ENCODE measurements around the gene SELENOO.

Gene SELENOO

DNA sequence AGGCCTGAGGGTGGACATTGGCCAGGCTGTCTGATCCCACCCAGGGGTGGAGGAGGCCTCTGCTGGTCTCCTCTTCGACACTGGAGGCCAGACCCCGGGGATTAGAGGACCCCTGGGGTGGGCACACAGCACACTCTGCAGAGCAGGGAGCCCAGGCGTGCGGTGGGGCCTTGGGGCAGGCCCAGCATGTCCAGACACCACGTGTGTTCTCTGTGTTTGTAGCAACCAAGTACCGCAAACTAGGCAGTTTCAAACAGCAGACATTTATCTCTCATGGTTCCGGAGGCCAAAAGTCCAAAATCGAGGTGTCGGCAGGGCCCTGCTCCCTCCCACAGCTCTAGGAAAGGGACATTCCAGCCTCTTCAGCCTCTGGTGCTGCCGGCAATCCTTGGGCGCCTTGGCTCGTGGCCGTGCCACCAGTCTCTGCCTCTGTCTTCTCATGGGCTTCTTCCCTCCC, 28.8 kb upstream of the SELENOO start:
- DNase-seq: no peak

DNA sequence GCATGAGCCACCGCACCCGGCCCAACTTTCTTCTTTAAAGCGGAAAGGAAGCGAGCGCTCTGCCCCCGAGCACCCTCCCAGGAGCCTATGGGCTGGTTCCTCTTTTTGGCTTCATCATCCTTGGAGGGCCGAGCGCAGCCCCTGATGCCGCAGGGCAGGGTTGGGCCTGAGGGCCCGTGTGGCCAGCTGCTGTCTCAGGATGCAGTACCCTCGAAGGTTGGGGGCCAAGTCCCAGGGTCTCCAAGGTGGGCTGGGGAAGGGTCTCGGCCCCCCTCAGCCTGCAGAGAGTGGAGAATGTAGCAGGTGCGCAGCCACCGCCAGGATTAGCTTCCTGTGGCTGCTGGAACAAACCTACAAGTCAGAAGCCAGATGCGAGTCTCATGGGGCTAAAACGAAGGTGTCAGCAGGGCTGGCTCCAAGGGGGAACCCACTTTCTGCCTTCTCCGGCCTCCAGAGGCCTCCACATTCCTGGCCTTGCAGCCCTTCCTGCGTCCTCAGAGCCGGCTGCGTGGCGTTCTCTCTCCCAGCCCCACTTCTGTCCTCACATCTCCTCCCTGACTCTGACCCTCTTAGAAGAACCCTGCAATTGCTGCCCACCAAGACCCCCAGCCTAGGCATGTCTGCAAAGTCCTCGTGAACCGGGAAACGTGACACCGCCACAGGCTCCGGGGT, 27.4 kb upstream of the SELENOO start:
- DNase-seq: no peak

DNA sequence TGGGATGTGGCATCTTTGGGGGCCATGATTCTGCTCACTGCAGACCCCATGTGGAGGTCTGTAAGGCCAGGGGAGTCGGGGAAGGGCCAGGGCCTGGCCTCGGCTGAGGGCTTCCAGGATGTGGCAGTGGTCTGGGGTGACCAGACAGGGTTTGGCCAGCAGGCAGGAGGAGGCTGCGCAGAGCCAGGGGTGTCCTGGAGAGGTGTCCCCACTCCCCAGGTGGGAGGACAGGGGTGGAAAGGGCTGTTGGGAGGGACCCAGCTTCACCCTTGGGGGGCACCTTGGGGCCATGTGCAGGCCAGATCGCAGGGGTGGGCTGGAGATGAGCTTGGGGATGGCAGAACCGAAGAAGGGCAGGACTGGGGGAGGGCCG, 26.8 kb upstream of the SELENOO start:
- no peak for DNase-seq

DNA sequence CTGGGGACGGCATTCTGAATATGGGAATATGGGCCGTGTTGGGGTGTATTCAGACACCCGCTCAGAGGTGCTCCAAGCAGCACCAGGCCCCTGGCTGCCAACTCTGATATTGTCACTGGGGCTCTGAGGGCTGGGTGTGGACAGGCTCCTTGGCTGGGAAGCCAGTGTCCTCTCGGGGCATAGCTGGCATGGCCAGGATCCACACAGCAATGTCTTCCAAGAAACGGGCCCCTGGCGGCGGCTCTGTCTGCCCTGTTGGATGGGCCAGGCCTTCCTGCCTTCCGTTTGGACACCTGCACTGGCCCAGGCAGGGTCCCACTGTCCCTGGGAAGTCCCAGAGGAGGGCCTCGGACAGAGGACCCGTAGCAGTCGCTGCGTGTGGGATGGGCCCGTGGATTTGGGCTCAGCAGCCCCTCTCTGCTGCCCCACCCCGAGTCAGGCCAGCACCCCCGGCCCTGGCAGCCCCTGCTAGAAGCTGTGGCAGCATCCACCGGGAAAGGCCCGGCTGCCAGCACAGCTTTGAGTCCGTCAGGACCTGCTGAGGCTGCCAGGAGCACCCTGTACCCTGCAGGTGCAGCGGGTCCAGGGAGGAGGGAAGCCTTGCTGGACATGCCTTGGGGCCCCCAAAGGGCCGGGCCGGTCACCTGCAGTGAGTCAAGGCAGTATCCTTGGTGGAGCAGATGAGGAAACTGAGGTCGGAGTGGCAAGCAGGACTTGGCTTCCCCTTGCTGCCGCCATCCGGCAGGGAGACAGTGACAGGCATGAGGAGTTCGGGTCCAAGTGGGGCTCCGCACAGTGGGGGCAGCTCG, 26.2 kb upstream of the SELENOO start:
- DNase-seq: no peak

DNA sequence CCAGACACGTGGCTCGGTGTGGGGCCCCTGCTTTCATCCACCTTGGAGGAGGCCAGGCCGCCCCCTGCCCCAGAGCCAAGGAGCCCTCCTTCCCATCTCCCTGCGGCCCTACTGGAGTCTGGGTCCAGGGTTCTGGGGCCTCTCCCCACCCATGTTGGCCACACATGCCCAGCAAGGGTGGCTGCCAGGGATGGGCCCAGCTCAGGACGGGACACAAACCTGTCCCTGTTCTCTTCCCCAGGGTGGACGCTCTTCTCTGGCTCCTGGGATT, 25.7 kb upstream of the SELENOO start:
- DNase-seq: no peak

DNA sequence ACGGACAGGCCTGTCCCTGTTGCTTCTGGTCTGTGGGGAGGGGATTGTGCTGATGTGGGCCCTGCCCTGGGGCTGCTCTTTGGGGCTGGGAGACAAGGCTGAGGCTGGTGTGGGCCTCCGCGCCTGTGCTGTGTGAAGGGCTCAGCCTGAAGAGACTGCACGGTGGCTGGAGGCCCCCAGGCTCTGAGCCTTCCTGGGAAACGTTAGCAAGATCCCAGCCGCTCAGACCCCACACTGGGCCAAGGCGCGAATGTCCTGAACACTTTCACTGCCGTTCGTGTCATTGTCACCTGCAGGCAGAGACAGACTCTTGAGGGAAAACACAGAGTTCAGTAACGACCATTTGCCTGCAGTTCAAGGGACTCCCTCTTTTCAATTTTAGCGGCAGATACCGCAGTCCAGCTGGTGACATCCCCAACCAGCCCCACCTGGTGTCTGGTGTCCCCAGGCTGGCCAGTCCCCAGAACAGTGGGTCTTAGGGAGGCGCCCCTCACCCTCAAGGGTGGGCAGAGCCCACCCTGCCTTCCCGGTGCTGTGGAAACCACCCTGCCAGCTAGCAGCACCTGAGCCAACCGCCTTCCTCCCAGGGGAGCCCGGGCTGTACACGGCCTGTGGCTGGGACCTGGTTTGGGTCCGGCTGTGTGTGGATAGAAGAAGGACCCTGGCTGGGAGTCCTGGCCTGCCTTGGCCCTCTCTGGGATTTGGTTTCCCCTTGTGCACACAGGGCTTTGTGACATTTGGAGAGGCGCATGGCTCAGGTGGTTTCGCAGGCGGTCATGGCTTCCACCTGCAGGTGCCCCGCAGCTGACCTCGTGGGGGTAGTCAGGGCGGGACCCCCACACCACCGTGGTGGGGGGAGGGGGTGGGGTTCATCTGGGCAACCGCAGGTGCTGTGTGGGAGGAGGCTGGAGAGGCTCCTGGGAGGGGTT, 24.6 kb upstream of the SELENOO start:
- DNase-seq: no peak

DNA sequence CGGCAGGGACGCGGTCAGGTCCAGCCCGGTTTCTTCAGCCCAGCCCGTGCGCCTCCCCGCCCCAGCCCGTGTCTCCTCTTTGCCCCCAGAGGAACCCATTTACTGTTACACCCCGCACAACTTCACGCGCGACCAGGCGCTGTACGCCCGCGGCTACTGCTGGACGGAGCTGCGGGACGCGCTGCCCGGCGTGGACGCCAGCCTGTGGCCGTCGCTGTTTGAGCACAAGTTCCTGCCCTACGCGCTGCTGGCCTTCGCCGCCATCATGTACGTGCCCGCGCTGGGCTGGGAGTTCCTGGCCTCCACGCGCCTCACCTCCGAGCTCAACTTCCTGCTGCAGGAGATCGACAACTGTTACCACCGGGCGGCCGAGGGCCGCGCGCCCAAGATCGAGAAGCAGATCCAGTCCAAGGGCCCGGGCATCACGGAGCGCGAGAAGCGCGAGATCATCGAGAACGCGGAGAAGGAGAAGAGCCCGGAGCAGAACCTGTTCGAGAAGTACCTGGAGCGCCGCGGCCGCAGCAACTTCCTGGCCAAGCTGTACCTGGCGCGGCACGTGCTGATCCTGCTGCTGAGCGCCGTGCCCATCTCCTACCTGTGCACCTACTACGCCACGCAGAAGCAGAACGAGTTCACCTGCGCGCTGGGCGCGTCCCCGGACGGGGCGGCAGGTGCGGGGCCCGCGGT, 23.8 kb upstream of the SELENOO start:
- no peak for DNase-seq

DNA sequence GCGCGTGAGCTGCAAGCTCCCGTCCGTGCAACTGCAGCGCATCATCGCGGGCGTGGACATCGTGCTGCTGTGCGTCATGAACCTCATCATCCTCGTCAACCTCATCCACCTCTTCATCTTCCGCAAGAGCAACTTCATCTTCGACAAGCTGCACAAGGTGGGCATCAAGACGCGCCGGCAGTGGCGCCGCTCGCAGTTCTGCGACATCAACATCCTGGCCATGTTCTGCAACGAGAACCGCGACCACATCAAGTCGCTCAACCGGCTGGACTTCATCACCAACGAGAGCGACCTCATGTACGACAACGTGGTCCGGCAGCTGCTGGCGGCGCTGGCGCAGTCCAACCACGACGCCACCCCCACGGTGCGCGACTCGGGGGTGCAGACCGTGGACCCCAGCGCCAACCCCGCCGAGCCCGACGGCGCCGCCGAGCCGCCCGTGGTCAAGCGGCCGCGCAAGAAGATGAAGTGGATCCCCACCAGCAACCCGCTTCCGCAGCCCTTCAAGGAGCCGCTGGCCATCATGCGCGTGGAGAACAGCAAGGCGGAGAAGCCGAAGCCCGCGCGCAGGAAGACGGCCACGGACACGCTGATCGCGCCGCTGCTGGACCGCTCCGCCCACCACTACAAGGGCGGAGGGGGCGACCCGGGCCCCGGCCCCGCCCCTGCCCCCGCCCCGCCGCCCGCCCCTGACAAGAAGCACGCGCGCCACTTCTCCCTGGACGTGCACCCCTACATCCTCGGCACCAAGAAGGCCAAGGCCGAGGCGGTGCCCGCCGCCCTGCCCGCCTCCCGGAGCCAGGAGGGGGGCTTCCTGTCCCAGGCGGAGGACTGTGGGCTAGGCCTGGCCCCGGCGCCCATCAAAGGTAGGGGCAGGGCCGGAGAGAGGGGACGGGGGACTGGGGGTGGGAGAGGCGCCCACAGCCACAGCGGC, 23.0 kb upstream of the SELENOO start:
- no peak for DNase-seq

DNA sequence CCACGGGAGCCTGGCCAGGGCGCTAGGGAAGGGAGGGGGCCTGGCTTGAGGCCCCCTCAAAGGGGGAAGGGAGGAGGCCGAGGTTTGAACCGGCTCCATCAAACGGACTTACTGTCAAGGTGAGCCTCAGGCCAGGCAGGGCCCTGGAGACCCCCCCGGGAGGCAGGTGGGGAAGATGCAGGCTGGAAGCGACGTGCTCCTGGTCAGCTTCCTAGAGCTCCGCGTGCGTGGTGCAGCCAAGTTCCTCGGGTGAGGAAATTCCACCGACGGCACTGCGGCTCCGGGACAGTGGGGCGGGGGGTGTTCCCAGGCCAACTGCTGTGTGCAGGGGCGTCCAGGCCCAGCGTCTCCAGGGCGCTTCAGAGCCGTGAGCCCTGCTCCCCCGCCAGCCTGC, 22.3 kb upstream of the SELENOO start:
- no peak for DNase-seq

DNA sequence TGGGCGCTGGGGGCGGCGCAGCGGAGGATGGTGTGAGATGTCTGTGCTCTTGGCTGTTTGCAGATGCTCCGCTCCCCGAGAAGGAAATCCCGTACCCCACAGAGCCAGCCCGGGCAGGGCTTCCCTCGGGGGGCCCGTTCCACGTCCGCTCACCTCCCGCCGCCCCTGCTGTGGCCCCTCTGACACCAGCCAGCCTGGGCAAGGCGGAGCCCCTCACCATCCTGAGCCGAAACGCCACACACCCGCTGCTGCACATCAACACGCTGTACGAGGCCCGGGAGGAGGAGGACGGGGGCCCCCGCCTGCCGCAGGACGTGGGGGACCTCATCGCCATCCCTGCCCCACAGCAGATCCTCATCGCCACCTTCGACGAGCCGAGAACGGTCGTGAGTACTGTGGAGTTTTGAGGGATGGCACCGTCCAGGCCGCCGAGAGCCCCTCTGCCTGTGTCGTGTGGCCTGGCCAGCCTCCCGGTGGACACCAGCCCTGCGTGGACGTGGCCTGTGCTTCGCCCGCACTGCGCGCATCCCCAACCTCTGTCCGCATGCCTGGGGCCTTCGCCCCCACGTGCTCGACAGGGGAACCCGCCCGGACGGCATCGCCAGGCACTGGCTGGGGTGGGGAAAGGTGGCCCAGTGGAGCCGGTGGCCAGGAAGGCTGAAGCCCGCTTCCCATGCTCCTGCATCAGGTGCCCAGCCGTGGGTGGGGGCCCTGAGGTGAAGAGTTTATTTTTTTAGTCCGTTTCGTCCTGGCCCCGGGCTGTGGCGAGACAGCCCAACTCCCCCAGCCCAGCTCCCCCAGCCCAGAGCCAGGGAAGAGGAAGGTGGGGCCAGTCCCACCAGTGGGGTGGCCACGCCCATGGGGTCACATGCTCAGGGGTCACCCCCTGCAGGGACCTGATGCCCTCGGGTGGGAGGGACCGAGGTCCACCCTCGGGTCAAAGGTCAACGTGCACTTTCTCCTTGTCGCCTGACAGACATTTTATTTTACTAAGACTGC, 21.6 kb upstream of the SELENOO start:
- DNase-seq: no peak

DNA sequence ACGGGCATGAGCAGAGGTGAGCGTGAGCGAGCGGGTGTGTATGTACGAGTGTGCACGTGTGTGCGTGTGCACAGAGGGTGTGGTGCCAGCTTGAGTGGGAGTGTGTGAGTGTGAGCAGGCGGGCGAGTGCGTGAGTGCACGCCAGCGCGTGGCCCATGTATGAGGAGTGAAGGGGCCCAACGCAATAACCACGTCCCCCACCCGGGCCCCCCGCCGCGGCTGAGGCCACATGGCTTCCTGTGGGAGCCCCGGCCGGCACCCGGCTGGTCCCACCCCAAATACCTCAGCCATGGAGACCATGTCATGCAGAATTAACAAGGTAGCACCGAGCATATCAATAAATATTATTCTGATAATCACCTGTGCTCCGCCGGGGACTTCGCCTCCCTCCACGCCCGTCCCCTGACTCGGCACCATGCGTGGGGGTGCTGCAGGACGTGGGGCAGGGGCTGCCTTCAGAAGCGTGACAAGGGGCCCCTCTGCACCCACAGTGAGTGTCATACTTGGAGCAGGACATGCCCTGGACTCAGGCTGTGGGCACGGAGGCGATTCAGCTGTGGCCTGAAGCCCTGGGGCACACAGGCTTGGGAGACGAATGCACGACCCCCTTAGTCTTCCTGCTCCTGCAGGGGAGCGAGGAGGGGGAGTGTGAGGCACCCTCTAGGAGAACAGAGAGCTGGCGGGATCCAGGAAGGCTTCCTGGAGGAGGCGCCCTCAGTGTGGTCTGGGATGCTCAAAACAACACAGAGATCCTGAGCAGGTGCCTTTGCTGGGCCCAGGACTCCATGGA, 20.7 kb upstream of the SELENOO start:
- DNase-seq: no peak

DNA sequence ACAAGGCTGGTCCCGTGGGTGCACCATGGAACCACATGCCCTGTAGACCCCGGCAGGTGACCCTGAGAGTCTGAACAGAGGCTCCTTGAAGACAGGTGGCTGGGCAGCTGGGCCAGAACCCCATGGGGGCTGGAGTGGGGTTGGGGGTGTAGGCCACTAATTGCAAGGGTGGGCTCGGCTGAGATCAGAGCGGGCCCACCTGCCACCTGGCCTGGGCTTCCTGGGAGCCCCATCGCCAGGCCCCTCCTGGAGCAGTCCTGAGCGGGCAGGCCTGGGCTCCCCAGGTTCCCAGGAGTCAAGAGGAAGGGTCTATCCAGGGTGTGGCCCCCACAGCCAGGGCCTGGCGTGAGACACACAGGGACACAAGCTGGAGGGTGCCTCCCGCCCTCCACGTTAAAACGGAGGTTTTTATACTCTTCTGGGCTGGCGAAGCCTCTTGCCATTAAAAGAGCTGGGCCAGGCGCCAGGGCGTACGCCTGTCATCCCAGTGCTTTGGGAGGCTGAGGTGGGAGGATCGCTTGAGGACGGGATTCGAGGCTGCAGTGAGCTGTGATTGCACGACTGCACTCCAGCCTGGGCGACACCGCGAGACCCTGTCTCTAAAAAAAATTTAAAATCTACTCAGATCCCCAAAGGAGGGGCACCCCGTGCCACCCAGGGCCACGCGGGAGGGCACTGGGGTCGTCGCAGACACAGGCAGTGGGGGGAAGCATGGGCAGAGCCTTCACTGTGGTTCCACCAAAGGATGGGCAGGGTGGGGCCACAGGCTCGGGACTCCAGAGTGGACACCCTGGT, 19.9 kb upstream of the SELENOO start:
- DNase-seq: no peak

DNA sequence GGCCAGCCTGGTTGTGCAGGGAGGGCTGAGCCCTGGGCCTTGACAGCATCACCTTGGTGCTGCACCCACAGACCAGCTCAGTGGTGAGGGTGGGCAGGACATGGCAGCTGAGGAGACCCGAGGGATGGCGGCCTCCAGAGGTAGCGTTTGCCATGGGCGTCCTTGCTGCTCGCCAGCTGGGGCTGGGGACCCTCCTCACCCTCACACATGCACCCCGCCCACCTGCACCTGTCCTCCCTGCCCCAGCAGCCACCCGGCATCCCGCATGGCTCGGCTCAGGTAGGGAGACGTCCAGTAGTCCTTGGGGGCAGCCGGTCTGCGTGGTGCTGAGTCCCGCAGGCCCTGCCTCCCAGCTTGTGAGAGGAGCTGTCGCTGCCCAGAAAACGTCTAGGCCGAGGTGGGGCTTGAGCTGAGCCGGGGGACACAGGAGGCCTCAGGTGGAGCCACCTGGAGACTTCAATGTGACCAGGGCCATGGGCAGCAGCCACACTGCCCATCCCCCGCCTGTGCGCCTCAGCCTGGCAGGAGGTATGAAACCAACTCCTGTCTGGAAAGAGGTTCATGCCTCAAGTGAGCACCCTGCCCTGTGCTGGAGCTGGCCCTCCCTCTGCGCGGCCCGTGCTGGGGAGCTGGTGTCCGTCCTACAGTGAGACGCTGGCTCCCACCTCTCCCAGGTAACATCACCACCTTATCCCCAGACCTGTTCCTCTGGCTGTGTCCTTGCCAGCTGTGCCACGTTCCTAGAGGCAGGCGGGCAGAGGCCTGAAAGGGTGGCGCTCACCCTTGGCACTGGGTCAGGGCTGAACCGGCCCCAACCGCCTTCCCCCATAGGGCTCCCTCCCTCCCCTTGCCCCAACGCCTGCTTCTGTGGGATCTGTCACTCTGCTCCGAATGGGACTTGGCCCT, 18.4 kb upstream of the SELENOO start:
- no peak for DNase-seq

DNA sequence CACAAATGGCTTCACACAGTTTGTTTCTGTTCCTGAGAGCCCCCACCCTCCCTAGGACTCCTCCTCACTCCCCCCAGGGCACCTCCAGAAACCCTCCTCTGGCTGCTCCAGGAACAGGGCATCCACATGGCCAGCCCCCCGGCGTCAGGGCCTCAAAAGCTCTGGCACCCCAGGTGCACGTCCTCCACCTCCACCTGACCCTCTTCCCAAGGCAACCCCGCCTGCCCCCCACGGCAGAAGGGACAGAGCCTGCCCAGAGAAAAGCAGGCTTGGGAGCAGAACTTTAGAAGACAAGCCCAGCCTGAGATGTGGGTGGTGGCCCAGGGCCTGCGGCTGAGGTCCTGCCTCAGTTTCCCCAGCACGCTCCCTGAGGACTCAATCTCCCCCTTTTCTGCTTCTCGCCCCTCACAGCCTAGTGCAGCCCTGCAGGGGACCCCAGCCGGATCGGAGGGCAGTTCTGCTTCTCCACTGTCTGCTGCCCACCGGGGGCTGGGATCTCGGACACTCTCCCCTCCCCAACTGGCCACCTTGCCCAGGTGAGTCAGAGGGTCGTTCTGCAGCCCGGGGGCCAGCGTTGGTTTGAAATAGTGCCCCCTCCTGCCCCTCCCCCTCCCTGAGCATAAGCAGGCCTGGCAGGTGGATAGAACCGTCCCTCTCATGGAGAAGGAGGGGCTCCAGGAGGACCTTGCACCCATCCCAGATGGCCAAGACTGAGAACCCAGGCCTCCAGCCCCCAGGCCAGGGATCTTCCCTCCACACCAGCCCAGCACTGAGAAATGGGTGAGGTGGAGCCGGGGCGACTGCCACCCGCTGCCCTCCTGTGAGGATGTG, 17.5 kb upstream of the SELENOO start:
- DNase-seq: no peak

DNA sequence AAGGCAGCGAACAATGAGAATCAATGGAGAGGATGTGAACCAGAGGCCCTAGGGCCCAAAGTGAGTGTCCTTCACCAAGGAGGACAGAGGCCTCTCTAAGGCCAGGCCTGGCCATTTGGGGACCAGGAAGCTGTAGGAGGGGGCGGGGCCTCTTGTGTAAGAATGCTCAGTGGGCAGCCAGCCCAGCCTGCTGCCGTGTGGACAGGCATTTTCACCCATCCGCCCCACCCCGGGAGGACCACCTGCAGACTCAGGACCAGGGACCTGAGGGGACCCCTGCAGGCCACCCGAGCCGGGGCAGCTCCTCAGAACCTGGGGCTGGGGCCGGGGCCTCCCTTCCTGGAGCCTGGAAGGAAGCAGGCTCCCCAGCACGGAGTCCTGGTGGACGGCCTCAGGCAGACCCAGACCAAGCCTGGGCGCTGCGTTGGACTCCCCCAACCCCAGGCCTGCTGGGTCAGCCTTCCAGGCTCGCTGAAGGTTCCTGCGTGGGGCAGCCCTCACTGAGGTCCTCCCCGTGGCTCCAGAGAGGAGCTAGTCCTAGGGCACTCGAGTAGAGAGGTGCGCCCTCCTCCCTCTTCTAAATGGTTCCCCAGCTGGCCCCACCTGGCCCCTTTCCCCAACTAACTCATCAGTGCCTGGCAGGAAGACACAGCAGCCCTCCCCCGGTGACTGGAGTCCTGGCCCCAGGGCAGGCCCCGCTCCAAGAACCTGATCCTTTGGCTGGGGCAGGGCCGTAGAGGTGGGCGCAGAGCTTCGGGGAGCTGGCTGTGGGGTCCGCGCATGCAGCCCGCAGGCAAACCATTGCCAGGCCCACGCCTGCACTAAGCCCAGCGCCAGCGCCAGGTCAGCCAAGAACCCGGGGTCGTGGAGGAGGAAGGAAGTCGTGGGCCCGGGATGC, 16.6 kb upstream of the SELENOO start:
- DNase-seq: no peak

DNA sequence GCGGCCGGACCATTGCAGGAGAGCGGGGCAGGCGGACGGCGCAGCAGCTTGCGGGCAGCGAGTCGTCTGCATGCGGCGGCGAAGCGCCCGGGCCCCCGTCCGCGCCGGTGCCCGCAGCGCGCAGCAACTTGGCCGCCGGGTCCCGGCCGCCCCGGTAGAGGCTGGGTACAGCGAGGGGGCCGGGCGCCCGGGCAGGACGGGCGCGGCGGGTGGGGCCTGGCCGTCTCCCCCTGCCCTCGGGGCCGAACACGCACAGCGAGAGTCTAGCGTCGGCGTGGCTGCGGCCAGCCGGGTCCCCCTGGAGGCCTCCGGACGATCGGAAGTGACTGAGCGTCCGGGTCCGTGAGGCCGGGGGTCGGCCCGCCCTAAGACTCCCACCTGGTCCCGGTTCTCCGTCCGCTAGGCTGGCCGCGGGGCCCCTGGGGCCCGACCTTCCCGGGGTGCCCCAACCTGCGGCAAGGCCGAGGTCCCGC, 15.9 kb upstream of the SELENOO start:
- no peak for DNase-seq
